Stimulated activated CD4-positive, alpha-beta T cell treated with anti-CD3 and anti-CD28 coated beads, Interleukin-4, amount 100 ng/mL, for 1 hour (primary cell): ENCODE results near the gene ANAPC7.
A peak's percentile ranks its signal among the peaks of the same experiment; 100 is the strongest.
"Not testable (repeated sequence)": the region's sequence is repeated elsewhere in the genome, so short reads cannot be mapped to it uniquely, and the experiment has no call there.

ENCODE experiments used
- DNase-seq: peaks from one replicate; pipeline ENCODE4 v3.0.0-alpha.2; 2020

The ANAPC7 gene

GRCh38 chr12:110373962-110374611, 29.4 kb downstream of the ANAPC7 start:
- DNase-seq = no peak

GRCh38 chr12:110373425-110373824, 30.1 kb downstream of the ANAPC7 start:
- no peak for DNase-seq

DNA sequence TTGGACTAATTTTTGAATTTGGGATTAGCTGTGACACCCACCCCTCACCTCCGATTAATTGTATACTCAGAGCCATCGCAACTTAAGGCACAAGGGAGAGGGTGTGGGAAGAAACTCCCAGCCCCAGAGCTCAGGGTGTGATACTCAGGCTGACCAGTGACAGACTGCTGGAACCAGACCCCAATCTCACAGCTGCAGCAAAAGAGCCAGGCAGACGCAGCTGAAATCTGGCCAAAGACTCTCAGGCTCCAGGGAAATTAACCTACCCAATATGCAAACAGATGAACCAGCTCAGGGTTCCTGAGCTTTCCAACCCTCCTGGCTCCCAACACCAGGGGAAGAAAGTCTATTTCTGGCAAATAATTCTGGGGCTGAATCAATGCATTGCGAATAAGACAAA, 30.5 kb downstream of the ANAPC7 start:
- no peak for DNase-seq

- DNase-seq = no peak
Observed at GRCh38 chr12:110372056-110372425, 31.5 kb downstream of the ANAPC7 start.

GRCh38 chr12:110371408-110372055, 32.0 kb downstream of the ANAPC7 start:
- DNase-seq = no peak

GRCh38 chr12:110370732-110371231, 32.7 kb downstream of the ANAPC7 start:
- no peak for DNase-seq

- no peak for DNase-seq
Observed at GRCh38 chr12:110369992-110370391, 33.5 kb downstream of the ANAPC7 start.

- no peak for DNase-seq
Observed at GRCh38 chr12:110367181-110367864, 36.2 kb downstream of the ANAPC7 start.

- DNase-seq = no peak
Observed at GRCh38 chr12:110366321-110367142, 37.0 kb downstream of the ANAPC7 start.

- no peak for DNase-seq
Observed at GRCh38 chr12:110365489-110366320, 37.8 kb downstream of the ANAPC7 start.

DNA sequence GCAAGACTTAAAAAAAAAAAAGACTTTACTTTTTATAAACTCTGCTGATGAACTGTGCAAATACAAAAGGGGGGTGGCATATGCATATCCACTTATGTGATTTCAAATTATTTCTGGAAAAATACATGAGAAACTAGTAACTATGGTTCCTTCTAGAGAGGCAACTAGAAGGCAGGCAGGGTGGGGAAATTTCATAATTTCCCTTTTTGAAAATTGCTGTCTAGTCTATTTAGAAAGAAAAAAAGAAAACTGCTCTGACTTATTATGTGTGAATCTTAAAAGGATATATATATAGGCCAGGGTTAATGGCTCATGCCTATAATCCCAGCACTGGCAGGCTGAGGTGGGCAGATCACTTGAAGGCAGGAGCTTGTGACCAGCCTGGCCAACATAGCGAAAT, 42.3 kb downstream of the ANAPC7 start:
- DNase-seq = no peak

DNA sequence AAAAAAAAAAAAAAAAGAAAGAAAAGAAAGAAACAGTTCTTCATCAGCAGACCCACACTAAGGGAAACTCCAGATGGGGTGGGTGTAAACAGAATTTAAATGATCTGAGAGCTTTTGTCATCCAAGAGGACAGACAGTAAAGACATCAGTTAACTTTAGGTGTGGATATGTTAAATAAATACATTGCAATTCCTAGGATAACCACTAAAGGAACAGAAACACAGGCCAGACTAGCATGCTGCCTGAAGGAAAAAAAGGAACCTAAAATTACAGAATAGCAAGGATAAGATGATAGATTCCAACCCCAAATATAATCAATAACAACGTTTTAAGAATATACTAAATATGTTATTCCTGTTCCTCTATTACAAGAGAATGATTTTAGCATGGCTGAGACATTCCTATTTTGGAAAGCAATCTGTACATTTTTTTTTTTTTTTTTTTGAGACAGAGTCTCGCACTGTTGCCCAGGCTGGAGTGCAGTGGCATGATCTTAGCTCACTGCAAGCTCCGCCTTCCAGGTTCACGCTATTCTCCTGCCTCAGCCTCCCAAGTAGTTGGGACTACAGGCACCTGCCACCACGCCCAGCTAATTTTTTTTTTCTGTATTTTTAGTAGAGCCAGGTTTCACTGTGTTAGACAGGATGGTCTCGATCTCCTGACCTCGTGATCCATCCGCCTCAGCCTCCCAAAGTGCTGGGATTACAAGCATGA, 45.0 kb downstream of the ANAPC7 start:
- DNase-seq = not testable (repeated sequence)

- no peak for DNase-seq
Observed at GRCh38 chr12:110355073-110355472, 48.4 kb downstream of the ANAPC7 start.

GRCh38 chr12:110354172-110354780, 49.2 kb downstream of the ANAPC7 start:
- no peak for DNase-seq

DNA sequence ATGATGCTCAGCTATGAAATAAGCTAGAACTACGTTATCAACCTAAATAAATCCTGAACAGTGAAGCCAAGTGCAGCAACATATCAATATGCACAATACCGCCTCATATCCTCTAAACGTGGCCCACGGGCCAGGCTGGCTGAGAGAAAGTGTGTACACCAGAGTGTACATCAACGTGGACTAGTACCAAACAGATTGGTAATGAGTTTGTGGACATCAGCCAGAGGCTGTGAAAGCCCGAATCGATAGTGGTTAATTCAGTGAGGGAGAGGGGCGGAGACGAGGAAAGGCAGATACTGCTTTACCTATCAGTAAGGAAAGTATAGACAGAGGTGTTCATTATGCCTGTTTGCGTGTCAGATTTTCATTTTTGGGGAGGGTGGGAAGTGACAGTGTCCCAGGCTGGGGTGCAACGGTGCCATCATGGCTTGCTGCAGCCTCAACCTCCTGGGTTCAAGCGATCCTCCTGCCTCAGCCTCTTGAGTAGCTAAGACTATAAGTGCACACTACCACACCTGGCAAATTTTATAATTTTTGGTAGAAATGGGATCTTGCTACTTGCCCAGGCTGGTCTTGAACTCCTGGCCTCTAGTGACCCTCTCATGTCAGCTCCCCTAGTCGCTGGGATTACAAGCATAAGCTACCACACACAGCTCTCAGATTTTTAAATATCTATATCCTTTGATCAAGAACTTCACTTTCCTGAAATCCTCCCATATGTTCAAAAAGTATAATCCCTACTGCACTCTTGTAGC, 50.1 kb downstream of the ANAPC7 start:
- DNase-seq = no peak

DNA sequence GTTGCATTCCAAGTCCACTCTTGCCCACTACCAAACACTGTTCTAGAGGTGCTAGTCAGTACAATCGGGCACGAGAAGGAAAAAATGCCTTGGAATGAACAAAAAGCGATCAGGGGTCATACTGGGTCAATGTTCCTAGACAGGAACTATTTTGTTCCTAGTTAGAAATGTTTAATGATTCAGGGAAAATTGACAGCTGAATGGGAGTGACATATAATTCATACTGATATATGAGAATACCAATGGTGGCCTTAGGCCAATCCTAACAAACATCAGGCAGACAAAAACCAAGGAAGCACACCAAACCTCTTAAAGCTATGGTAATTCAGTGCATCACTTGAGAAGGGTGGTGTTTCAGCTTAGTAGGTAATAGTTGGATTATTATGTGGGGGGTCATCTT, 51.1 kb downstream of the ANAPC7 start:
- DNase-seq = no peak

DNA sequence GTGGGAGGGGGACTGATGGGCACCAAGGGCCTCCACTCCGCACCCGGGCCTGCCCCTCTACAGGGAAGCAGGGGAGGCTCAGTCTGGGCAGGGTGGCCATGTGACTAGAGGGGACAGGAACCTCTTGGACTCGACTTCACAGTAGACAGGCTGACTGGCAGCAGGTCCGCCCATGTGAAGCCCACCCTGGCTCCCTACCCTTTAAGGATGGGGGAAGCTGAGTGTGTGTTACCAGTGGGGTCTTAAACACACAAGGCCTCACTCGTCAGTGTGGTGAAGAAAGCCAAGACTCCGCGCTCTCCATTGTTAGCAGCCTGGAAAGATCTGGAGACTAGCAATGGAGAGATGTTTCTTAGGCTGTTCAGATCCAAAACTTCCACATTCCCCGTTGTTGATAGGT, 52.4 kb downstream of the ANAPC7 start:
- DNase-seq = no peak

GRCh38 chr12:110349514-110350151, 53.9 kb downstream of the ANAPC7 start:
- DNase-seq = peak; percentile 59

DNA sequence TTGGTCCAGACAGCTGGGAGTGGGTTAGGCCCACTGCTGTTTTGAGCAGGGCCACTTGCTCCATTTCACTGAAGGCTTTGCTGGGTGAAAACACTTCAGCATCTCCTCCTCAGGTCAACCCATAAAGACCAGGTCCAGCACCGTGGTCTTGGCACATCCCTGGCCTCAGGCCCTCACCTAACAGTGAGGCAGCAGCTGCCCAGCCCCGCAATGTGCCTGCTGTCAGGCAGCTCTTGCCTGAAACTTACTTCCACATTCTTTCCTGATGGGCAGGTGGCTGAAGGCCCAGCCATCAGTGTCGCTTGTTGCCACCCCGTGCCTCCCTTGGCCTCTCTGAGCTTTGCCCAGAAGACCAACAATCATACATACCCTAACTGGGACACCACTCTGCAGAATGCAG, 54.4 kb downstream of the ANAPC7 start:
- no peak for DNase-seq
